Nephron progenitor cell (in vitro differentiated cells): ENCODE measurements around the gene GAA.

Experiments
- DNase-seq: peaks from one replicate; pipeline ENCODE4 v3.0.0; 2021
- H3K27ac Mint-ChIP-seq: 2 replicates; pipeline ENCODE4 v1.8.0; 2021; ENCODE audit warnings: mild to moderate bottlenecking, moderate library complexity, mixed read lengths
- H3K27me3 Mint-ChIP-seq: 2 replicates; pipeline ENCODE4 v1.8.0; 2021; ENCODE audit warnings: mild to moderate bottlenecking, low read depth, mixed read lengths; ENCODE audit not compliant: poor library complexity
- H3K36me3 Mint-ChIP-seq: 2 replicates; pipeline ENCODE4 v1.8.0; 2021; ENCODE audit warnings: low read depth, mixed read lengths
- H3K4me1 Mint-ChIP-seq: 2 replicates; pipeline ENCODE4 v1.8.0; 2021; ENCODE audit warnings: mixed read lengths
- H3K4me3 Mint-ChIP-seq: 2 replicates; pipeline ENCODE4 v1.8.0; 2021; ENCODE audit warnings: mild to moderate bottlenecking, moderate library complexity, mixed read lengths
- H3K9me3 Mint-ChIP-seq: 2 replicates; pipeline ENCODE4 v1.8.0; 2021; ENCODE audit warnings: mild to moderate bottlenecking, moderate library complexity, mixed read lengths
- TF ChIP-seq, protein P1 (sequence below): fragments of 200-600 bp; sonication (generic); IDR thresholded peaks from 2 replicates; pipeline ENCODE4 v1.5.0; 2021; ENCODE audit warnings: antibody characterized with exemption

Gene GAA

DNA sequence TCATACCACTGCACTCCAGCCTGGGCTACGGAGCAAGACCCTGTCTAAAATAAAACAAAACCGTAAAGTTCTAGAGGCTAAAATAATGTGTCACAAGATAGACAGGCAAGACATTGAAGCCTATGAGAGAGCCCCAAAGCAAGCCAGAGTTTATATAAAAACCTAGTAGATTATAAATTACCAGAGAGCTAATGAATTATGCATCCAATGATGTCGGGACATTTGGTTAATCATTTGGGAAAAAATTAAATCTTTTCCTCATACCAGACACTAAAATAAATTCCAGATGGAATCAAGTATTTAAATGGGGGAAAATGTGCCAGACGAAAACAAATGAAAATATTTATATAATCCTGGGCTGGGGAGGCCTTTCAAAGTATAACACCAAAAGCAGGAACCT, 40.7 kb upstream of the GAA start:
- Mint-ChIP-seq H3K27me3 (peaks cover 3% of the 10 kb centered on the region), H3K4me1 (no peaks in the 10 kb centered on the region), H3K4me3 (no peak overlapping the region), H3K27ac (no peak overlapping the region), H3K9me3 (no peaks in the 10 kb centered on the region), H3K36me3 (peaks cover 41% of the 10 kb centered on the region)
- no peak for DNase-seq
- TF ChIP-seq, protein P1, sequence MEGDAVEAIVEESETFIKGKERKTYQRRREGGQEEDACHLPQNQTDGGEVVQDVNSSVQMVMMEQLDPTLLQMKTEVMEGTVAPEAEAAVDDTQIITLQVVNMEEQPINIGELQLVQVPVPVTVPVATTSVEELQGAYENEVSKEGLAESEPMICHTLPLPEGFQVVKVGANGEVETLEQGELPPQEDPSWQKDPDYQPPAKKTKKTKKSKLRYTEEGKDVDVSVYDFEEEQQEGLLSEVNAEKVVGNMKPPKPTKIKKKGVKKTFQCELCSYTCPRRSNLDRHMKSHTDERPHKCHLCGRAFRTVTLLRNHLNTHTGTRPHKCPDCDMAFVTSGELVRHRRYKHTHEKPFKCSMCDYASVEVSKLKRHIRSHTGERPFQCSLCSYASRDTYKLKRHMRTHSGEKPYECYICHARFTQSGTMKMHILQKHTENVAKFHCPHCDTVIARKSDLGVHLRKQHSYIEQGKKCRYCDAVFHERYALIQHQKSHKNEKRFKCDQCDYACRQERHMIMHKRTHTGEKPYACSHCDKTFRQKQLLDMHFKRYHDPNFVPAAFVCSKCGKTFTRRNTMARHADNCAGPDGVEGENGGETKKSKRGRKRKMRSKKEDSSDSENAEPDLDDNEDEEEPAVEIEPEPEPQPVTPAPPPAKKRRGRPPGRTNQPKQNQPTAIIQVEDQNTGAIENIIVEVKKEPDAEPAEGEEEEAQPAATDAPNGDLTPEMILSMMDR = no peak

GRCh38 chr17:80061421-80061820, 40.0 kb upstream of the GAA start:
- peaks cover 3% of the 10 kb centered on the region for H3K27me3 Mint-ChIP-seq
- TF ChIP-seq, protein P1 = no peak
- peaks cover 39% of the 10 kb centered on the region for H3K36me3 Mint-ChIP-seq
- no peak overlapping the region for H3K4me3 Mint-ChIP-seq
- no peak overlapping the region for H3K27ac Mint-ChIP-seq
- H3K4me1 Mint-ChIP-seq = no peaks in the 10 kb centered on the region
- no peak for DNase-seq
- H3K9me3 Mint-ChIP-seq = no peaks in the 10 kb centered on the region

DNA sequence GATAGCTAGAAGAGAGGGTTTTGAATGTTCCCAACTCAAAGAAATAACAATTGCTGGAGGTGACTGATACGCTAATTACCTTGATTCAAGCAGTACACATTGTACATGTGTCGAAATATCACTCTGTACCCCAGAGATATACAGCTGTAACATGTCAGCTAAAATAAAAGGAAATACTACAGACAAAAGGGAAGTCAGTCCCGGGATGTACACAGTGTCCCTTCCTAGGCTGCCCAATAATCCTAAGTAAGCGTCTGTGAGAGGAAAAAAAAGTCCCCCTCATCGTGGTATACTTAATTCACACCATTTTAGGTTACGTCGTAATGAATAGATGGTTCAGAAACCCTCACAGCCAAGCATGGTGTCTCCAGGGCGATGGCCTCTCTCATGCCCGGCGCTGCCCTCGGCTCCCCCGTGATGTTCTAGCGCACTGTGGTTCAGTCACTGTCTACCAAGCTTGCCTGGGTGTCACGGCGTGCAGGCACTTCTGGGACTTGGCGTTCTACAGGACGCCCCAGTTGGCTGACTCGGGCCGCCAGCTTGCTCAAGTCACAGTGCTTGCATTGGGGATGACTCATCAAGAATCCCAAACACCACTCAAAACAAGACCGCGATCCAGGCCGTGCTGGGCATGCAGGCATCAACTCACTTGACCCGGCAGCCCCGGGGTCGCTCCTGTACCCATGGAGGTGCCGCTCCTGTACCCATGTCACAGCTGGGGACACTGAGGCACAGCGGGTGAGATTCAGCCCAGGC, 37.4 kb upstream of the GAA start:
- no peak for DNase-seq
- Mint-ChIP-seq H3K4me3 (no peak overlapping the region), H3K27ac (no peak overlapping the region), H3K9me3 (no peaks in the 10 kb centered on the region), H3K36me3 (peaks cover 38% of the 10 kb centered on the region), H3K4me1 (peaks cover 14% of the 10 kb centered on the region), H3K27me3 (peaks cover 3% of the 10 kb centered on the region)
- TF ChIP-seq, protein P1 = no peak

DNA sequence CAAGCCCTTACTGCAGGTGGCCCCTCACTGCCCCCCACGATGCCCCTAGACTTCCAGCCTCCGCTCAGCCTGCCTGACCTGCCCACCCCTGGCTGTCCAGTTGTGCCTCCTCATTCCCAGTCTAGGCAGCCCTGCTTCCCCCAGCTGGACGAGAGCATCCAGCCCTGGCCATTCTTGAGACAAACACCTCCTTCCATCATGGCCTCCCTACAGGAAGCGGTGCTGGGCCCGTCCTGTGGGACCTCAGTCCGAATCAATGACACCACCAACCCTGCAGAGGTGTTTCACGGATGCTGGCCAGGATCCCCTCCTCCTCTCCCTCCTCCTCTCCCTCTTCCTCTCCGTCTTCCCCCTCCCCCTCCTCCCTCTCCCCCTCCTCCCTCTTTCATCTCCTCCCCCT, 36.7 kb upstream of the GAA start:
- no peak for DNase-seq
- TF ChIP-seq, protein P1 = no peak
- H3K27ac Mint-ChIP-seq = no peak overlapping the region
- no peaks in the 10 kb centered on the region for H3K9me3 Mint-ChIP-seq
- no peak overlapping the region for H3K4me3 Mint-ChIP-seq
- H3K4me1 Mint-ChIP-seq = peaks cover 21% of the 10 kb centered on the region
- H3K36me3 Mint-ChIP-seq = peaks cover 38% of the 10 kb centered on the region
- H3K27me3 Mint-ChIP-seq = peaks cover 6% of the 10 kb centered on the region

GRCh38 chr17:80065478-80066170, 35.8 kb upstream of the GAA start:
- H3K27me3 Mint-ChIP-seq = peaks cover 7% of the 10 kb centered on the region
- no peak overlapping the region for H3K4me3 Mint-ChIP-seq
- H3K27ac Mint-ChIP-seq = no peak overlapping the region
- peaks cover 24% of the 10 kb centered on the region for H3K4me1 Mint-ChIP-seq
- peaks cover 34% of the 10 kb centered on the region for H3K36me3 Mint-ChIP-seq
- TF ChIP-seq, protein P1 = no peak
- no peak for DNase-seq
- no peaks in the 10 kb centered on the region for H3K9me3 Mint-ChIP-seq
